ENCODE results near the gene TOM1L2.

The TOM1L2 gene

GRCh38 chr17:17805575-17805974 lies 166.6 kb downstream of the TOM1L2 start:
- DNase-seq (ENCODE audit: low spot score) = no peak

GRCh38 chr17:17804007-17804406 lies 168.2 kb downstream of the TOM1L2 start:
- DNase-seq (ENCODE audit: low spot score) = no peak

GRCh38 chr17:17801800-17802481 lies 170.3 kb downstream of the TOM1L2 start:
- no peak for DNase-seq (ENCODE audit: low spot score)

- no peak for DNase-seq (ENCODE audit: low spot score)
Observed at GRCh38 chr17:17800504-17801021, 171.6 kb downstream of the TOM1L2 start.

GRCh38 chr17:17798573-17799255 lies 173.5 kb downstream of the TOM1L2 start:
- DNase-seq (ENCODE audit: low spot score) = no peak

GRCh38 chr17:17798010-17798556 lies 174.1 kb downstream of the TOM1L2 start:
- DNase-seq (ENCODE audit: low spot score) = no peak

- no peak for DNase-seq (ENCODE audit: low spot score)
Observed at GRCh38 chr17:17797119-17797809, 174.9 kb downstream of the TOM1L2 start.

- DNase-seq (ENCODE audit: low spot score) = no peak
Observed at GRCh38 chr17:17796787-17797061, 175.5 kb downstream of the TOM1L2 start.

GRCh38 chr17:17795946-17796786 lies 176.0 kb downstream of the TOM1L2 start:
- no peak for DNase-seq (ENCODE audit: low spot score)

GRCh38 chr17:17795296-17795695 lies 176.9 kb downstream of the TOM1L2 start:
- DNase-seq (ENCODE audit: low spot score) = no peak

- no peak for DNase-seq (ENCODE audit: low spot score)
Observed at GRCh38 chr17:17794382-17794781, 177.8 kb downstream of the TOM1L2 start.

Measured in kidney tubule cell (primary cell).